OCI-LY7 (cell line): ENCODE results near the gene GLIPR1.

Experiments
- CTCF ChIP-seq: fragments of 200-600 bp; sonication (generic); conservative IDR thresholded peaks from 2 replicates; pipeline ENCODE4 v1.5.1; 2014; ENCODE audit warnings: mild to moderate bottlenecking, antibody characterized with exemption, low read length, moderate library complexity, mixed read lengths
- EZH2phosphoT487 ChIP-seq: fragments of 200-600 bp; sonication (generic); IDR thresholded peaks from 2 replicates; pipeline ENCODE4 v1.6.1; 2018; ENCODE audit warnings: low read depth, borderline replicate concordance, mild to moderate bottlenecking, mixed run types, antibody characterized with exemption, low read length, moderate library complexity, mixed read lengths

GRCh38 chr12:75543529-75543928 is 63.0 kb downstream of the GLIPR1 start:
- TF ChIP-seq CTCF (no peak), EZH2phosphoT487 (no peak)
